NCI-H82 treated with DMSO at 0.1 percent for 48 hours (cell line): ENCODE results near the gene SLC4A11.
"Not testable (repeated sequence)": the region's sequence is repeated elsewhere in the genome, so short reads cannot be mapped to it uniquely, and the experiment has no call there.

ENCODE experiments used
- DNase-seq: peaks from one replicate; lab custom pipeline; 2025; ENCODE audit not compliant: unreplicated experiment; lab: John Stamatoyannopoulos, UW

SLC4A11 gene

GRCh38 chr20:3229158-3229557, 9.8 kb downstream of the SLC4A11 start:
- DNase-seq, result no peak

- DNase-seq, result no peak
These were observed 10.3 kb downstream of the SLC4A11 start for GRCh38 chr20:3228750-3229032.

- DNase-seq, result no peak
These were observed 10.8 kb downstream of the SLC4A11 start for GRCh38 chr20:3227936-3228749.

- no peak for DNase-seq
These were observed 11.5 kb downstream of the SLC4A11 start for GRCh38 chr20:3227506-3227905.

- no peak for DNase-seq
These were observed 12.1 kb downstream of the SLC4A11 start for GRCh38 chr20:3226864-3227263.

GRCh38 chr20:3226093-3226492, 12.9 kb downstream of the SLC4A11 start:
- DNase-seq, result no peak

GRCh38 chr20:3224681-3225421, 14.1 kb downstream of the SLC4A11 start:
- no peak for DNase-seq

- DNase-seq, result no peak
These were observed 14.9 kb downstream of the SLC4A11 start for GRCh38 chr20:3223994-3224680.

- DNase-seq, result no peak
These were observed 15.4 kb downstream of the SLC4A11 start for GRCh38 chr20:3223651-3223993.

GRCh38 chr20:3222635-3223600, 16.1 kb downstream of the SLC4A11 start:
- DNase-seq, result peak; percentile 65

- no peak for DNase-seq
These were observed 17.4 kb downstream of the SLC4A11 start for GRCh38 chr20:3221398-3222226.

GRCh38 chr20:3218307-3218988, 20.5 kb downstream of the SLC4A11 start:
- DNase-seq, result no peak

GRCh38 chr20:3215359-3215917, 23.6 kb downstream of the SLC4A11 start:
- not testable (repeated sequence) for DNase-seq

GRCh38 chr20:3213226-3213625, 25.8 kb downstream of the SLC4A11 start:
- DNase-seq, result no peak

GRCh38 chr20:3210346-3210745, 28.6 kb downstream of the SLC4A11 start:
- no peak for DNase-seq

GRCh38 chr20:3209946-3210317, 29.1 kb downstream of the SLC4A11 start:
- DNase-seq, result no peak

GRCh38 chr20:3209257-3209945, 29.6 kb downstream of the SLC4A11 start, which contains the start of gene ITPA:
Gene ITPA, plus strand, starts transcription at chr20:3209498. Its CDS starts 54 bp downstream, at chr20:3209552.
- DNase-seq, result peak; percentile 2

- no peak for DNase-seq
These were observed 30.2 kb downstream of the SLC4A11 start for GRCh38 chr20:3208786-3209256.
